Cardiac fibroblast (primary cell): ENCODE measurements around the gene REL.

Experiments
- DNase-seq, 2 donors: peaks; one replicate each; pipeline versions ENCODE4 v3.0.0 to v3.0.0-alpha.2; 2010; ENCODE audit warnings: low read depth in 2 of 2
- H3K4me3 ChIP-seq, 2 donors: replicated peaks in 1 of 2; 1 replicate in 1 of 2; 2 replicates in 1 of 2; pipeline ENCODE4 v1.5.1; 2011; ENCODE audit warnings: low read depth in 2 of 2, low read length in 2 of 2, mild to moderate bottlenecking in 2 of 2, moderate library complexity in 1 of 2
- TF ChIP-seq, protein P1 (sequence below): IDR thresholded peaks from one replicate; pipeline ENCODE4 v1.5.1; 2011; ENCODE audit warnings: low read depth, mild to moderate bottlenecking, low read length, inconsistent platforms

Gene REL

DNA sequence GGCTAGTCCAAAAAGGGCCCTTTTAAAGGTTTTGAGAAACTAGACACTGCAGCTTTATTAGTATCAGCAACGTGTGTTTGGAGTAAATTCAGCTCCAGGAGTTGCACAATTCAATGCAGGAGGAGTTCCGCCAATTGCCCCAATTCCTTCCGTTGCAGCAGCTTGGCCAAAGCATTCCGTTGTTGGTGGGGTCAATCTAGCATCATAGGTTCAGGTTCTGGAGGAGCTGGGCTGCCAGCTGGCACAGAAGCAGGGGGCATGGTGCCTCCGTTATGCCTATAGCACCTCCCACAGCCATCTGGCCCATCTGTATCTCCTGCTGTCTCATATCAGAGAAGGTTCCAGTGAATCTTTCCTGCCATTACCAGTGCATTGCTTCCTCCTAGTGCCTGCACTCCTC lies 55.4 kb downstream of the REL start:
- H3K4me3 ChIP-seq, result no peak overlapping the region
- no peak for DNase-seq
- TF ChIP-seq, protein P1, sequence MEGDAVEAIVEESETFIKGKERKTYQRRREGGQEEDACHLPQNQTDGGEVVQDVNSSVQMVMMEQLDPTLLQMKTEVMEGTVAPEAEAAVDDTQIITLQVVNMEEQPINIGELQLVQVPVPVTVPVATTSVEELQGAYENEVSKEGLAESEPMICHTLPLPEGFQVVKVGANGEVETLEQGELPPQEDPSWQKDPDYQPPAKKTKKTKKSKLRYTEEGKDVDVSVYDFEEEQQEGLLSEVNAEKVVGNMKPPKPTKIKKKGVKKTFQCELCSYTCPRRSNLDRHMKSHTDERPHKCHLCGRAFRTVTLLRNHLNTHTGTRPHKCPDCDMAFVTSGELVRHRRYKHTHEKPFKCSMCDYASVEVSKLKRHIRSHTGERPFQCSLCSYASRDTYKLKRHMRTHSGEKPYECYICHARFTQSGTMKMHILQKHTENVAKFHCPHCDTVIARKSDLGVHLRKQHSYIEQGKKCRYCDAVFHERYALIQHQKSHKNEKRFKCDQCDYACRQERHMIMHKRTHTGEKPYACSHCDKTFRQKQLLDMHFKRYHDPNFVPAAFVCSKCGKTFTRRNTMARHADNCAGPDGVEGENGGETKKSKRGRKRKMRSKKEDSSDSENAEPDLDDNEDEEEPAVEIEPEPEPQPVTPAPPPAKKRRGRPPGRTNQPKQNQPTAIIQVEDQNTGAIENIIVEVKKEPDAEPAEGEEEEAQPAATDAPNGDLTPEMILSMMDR, result no peak

DNA sequence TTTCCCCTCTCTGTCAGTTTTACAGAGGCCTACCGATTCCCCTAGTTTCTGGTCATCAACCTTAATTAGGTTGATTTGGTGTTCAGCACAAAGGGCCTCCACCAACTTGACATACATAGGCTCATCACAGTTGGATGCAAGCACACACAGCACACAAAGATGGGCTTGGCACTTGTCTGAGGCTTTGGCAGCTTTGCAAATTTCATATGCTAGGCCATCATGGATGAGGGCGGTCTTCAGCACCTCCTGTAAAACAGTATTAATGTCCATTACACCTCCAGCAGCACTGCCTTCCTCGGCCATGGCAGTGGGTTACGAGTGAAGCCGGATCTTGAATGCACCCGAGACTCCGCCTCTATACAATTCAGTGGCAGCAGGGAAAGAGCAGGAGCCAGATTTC lies 56.9 kb downstream of the REL start:
- no peak for DNase-seq
- TF ChIP-seq, protein P1, result no peak
- H3K4me3 ChIP-seq, result no peak overlapping the region

DNA sequence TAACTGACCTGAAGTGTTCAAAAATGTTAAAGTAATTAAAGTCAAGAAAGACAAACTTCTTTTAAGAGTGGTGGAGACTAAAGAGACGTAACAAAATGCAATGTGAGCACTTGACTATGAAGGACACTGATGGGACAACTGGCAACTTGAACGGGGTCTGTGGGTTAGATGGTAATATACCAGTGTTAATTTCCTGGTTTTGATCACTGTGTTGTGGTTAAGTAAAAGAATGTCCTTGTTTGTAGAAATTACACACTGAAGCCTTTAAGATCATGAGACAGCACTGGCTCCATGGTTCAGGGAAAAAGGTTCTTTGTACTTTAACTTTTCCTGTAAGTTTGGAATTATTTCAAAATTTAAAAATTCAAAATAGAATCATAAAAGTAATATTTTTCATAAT lies 58.2 kb downstream of the REL start:
- H3K4me3 ChIP-seq, result no peak overlapping the region
- no peak for DNase-seq

DNA sequence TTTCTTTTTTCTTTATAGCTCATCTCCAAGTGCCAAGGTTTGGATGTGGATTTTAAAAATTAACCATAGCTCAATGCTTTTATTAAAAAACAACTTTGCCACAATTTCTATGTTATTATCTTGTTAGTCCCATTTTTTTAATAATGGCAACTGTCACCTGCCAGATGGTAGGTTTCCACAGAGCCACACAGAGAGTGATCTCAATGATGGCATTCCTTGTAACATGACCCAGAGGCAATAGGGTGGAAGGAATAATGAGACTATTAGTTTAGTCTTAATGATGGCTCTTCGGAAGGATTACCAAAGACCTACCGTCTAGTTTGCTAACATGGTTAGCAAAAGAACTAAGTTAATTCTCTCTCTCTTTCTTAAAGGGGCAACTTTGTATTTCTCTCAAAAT lies 64.0 kb downstream of the REL start:
- no peak overlapping the region for H3K4me3 ChIP-seq
- DNase-seq, result no peak
- TF ChIP-seq, protein P1, result no peak

More for the DNA sequence above, 58.2 kb downstream of the REL start:
- TF ChIP-seq, protein P1, result no peak

DNA sequence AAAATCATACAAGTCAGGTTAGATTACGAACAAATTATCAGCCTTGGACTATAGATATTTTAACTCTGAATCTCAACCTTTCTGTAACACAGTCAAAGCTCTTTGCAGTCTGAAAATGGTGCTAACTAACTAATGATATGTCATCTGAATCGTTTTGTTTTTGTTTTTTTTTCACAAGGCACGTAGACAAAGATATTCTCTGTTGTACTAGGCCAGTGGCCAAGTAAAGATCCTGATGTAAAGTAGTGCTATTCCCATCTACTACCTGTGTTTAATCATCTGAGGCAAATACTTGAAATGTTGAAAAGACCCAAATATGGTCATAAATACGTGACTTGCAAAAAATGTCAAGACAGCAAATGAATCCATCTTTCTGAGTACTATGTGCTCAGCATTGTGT lies 65.7 kb downstream of the REL start:
- TF ChIP-seq, protein P1, result no peak
- H3K4me3 ChIP-seq, result no peak overlapping the region
- peak in 1 of 2 donors; percentile 6 for DNase-seq

DNA sequence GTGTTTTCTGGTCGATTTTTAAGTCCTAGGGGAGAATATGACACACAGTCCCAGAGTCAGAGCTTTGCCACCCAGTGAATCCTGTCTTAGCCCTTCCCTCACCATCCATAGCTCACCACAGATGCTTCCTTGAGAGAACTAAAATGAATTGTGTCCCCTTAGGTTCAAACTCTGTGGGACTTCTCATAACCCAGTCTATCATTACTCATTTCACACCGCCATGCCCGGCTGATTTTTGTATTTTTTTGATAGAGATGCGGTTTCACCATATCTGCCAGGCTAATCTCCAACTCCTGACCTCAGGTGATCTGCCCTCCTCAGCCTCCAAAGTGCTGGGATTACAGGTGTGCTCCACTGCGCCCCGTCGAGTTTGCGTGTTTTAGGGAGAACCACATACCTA lies 66.8 kb downstream of the REL start:
- H3K4me3 ChIP-seq, result no peak overlapping the region
- TF ChIP-seq, protein P1, result no peak
- DNase-seq, result no peak

DNA sequence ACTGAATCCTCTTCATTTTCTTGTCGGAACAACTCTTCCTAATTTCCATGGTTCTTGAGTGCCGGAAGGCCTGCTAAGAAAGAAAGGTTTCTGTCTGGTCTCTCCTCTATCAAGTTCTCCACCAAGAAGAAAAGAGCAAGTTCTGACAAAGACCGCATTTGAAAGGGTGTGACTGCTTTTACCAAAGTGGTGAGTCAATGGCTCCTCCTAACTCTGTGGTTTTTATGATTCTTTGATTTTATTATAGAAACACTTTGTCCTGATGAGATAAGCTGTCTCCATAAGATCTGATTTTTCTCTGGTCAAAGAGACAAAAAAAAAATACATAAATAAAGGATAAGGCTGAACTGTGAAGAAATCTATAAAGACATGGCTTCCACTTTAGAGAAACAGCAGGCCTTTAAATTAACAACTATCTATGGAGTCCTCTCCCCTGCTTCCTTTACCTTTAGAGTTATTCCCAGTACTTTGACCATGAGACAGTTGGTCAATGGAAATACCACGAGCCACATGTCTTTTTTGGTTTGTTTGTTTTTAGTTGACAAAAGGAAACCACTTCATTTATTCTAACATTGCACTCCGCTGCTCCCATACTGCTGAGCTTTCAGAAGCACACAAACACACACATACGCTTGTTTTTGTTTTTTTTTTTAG lies 67.7 kb downstream of the REL start:
- no peak overlapping the region for H3K4me3 ChIP-seq

More for the DNA sequence above, 67.7 kb downstream of the REL start:
- peak; percentile 10 to 55 for DNase-seq
- TF ChIP-seq, protein P1, result no peak
